WI38 (cell line): ENCODE data around the gene TCEA2.
A peak's percentile ranks its signal among the peaks of the same experiment; 100 is the strongest.

Experiments
- H3K4me3 ChIP-seq: 2 replicates; pipeline ENCODE4 v1.5.1; 2011; ENCODE audit warnings: low read depth, mild to moderate bottlenecking, control low read depth, low read length
- CTCF ChIP-seq: IDR thresholded peaks from 2 replicates; pipeline ENCODE4 v1.5.1; 2012; ENCODE audit warnings: low read depth, mild to moderate bottlenecking, control low read depth, low read length

The TCEA2 gene

GRCh38 chr20:64056889-64057627, 5.9 kb upstream of the TCEA2 start:
- no peak for TF ChIP-seq CTCF
- no peak overlapping the region for H3K4me3 ChIP-seq

GRCh38 chr20:64057628-64058498, 5.1 kb upstream of the TCEA2 start:
- peak; percentile 87 for TF ChIP-seq CTCF
- H3K4me3 ChIP-seq, result no peak overlapping the region

GRCh38 chr20:64058536-64058935, 4.5 kb upstream of the TCEA2 start:
- H3K4me3 ChIP-seq, result no peak overlapping the region
- no peak for TF ChIP-seq CTCF

- peak overlapping the region; percentile 89 for H3K4me3 ChIP-seq
Observed at GRCh38 chr20:64062276-64062595, 762 bp upstream of the TCEA2 start.

GRCh38 chr20:64063389-64064144, 569 bp downstream of the TCEA2 start:
- TF ChIP-seq CTCF, result no peak
- peak overlapping the region; percentile 89 for H3K4me3 ChIP-seq

More at GRCh38 chr20:64062276-64062595, 762 bp upstream of the TCEA2 start:
- no peak for TF ChIP-seq CTCF

GRCh38 chr20:64064145-64064698, 1.2 kb downstream of the TCEA2 start:
- peak overlapping the region; percentile 89 for H3K4me3 ChIP-seq

More at GRCh38 chr20:64064145-64064698, 1.2 kb downstream of the TCEA2 start:
- no peak for TF ChIP-seq CTCF
